ENCODE results near the gene DCLK1.

Gene DCLK1

DNA sequence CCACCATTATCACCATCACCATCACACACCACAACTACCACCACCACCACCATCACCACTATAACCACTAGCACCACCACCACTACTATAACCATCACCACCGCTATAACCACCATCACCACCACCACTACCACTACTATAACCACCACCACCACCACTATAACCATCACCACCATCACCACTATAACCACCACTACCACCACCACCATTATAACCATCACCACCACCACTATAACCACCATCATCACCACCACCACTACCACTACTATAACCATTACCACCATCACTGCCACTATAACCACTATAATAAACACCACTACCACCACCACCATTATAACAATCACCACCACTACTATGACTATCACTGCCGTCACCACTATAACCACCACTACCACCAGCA, 173.2 kb downstream of the DCLK1 start:
- ChIA-PET POLR2A (no interaction called here), CTCF (interaction anchor here (1.4 kb wide), 1 partner anchor 748 kb away, joined by 4 read pairs; no protein-coding TSS in a partner anchor)
- no peak for DNase-seq (ENCODE audit: low read depth, low spot score)
- H3K4me3 ChIP-seq (ENCODE audit: low read depth, low read length), result no peak overlapping the region
- TF ChIP-seq, protein P1, sequence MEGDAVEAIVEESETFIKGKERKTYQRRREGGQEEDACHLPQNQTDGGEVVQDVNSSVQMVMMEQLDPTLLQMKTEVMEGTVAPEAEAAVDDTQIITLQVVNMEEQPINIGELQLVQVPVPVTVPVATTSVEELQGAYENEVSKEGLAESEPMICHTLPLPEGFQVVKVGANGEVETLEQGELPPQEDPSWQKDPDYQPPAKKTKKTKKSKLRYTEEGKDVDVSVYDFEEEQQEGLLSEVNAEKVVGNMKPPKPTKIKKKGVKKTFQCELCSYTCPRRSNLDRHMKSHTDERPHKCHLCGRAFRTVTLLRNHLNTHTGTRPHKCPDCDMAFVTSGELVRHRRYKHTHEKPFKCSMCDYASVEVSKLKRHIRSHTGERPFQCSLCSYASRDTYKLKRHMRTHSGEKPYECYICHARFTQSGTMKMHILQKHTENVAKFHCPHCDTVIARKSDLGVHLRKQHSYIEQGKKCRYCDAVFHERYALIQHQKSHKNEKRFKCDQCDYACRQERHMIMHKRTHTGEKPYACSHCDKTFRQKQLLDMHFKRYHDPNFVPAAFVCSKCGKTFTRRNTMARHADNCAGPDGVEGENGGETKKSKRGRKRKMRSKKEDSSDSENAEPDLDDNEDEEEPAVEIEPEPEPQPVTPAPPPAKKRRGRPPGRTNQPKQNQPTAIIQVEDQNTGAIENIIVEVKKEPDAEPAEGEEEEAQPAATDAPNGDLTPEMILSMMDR (IDR thresholded peaks at IDR 0.05; ENCODE audit: insufficient read depth, low read length, missing control alignments), result no peak

DNA sequence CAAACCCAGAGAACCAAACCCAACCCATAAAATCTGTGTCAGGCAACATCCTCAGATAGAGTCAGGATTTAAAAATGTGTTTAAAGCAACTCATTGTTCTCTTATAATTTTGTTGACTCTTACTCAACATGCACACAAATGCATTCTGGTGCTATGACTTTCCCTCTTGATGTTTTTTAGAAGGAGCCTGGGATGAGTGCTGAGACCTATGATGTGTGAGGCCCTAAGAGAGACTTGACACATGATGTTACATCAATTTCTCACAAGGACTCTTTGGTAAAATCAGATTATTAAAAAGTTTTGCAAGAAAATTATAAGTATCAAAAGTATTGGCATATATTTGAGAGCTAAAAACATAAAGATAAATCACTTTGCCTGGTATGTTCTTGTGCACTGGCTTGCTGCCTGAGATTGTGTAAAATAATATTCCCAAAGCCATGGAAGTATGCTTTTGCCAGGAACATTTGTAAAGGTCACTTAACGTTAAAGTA, 173.9 kb downstream of the DCLK1 start:
- TF ChIP-seq, protein P1 (IDR thresholded peaks at IDR 0.05; ENCODE audit: insufficient read depth, low read length, missing control alignments), result no peak
- ChIA-PET CTCF (no interaction called here), POLR2A (no interaction called here)
- H3K4me3 ChIP-seq (ENCODE audit: low read depth, low read length), result no peak overlapping the region
- no peak for DNase-seq (ENCODE audit: low read depth, low spot score)

DNA sequence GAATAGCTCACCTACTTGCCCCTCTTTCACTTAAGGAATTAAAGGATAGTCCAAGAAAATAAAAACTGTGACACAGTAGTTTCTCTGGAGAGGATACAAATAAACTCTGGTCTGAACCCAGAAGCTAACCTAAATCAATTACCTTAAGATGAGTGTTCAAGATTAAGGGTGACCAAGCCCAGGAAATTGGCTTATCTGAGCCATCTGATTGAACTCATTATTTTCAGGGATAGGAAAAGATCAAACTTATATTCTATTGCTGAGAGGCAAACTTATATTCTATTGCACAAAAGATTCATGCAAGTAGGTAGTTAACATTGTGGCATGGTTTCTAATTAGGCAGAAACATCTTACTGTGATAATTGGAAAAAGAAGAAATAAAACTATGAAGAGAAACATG, 175.1 kb downstream of the DCLK1 start:
- no peak for DNase-seq (ENCODE audit: low read depth, low spot score)
- TF ChIP-seq, protein P1 (IDR thresholded peaks at IDR 0.05; ENCODE audit: insufficient read depth, low read length, missing control alignments), result no peak
- H3K4me3 ChIP-seq (ENCODE audit: low read depth, low read length), result no peak overlapping the region
- CTCF ChIA-PET, result interaction anchor here (2.3 to 3.4 kb wide), 2 partner anchors 122 to 137 kb away, joined by 7 to 36 read pairs; no protein-coding TSS in a partner anchor
- POLR2A ChIA-PET, result no interaction called here

DNA sequence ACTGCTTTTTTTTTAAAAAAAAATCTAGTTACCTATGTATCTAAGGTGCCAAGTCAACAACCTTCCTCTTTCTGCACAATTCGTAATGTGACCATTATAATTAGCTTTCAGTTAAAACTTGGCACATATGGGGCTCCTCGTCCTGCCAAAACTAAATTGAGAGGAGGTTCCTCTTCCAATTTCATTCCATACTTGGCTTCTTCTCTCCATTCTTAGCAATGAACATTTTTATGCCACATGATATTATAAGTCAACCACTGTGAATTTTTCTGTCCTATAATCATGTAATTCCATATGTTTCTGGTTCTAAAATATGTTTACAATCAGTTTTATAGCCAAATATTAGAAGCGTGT, 177.0 kb downstream of the DCLK1 start:
- ChIA-PET CTCF (interaction anchor here (0.6 to 3.4 kb wide), 36 partner anchors 8 to 755 kb away, joined by 3 to 36 read pairs (median 4); no protein-coding TSS in a partner anchor), POLR2A (no interaction called here)
- H3K4me3 ChIP-seq (ENCODE audit: low read depth, low read length), result no peak overlapping the region

DNA sequence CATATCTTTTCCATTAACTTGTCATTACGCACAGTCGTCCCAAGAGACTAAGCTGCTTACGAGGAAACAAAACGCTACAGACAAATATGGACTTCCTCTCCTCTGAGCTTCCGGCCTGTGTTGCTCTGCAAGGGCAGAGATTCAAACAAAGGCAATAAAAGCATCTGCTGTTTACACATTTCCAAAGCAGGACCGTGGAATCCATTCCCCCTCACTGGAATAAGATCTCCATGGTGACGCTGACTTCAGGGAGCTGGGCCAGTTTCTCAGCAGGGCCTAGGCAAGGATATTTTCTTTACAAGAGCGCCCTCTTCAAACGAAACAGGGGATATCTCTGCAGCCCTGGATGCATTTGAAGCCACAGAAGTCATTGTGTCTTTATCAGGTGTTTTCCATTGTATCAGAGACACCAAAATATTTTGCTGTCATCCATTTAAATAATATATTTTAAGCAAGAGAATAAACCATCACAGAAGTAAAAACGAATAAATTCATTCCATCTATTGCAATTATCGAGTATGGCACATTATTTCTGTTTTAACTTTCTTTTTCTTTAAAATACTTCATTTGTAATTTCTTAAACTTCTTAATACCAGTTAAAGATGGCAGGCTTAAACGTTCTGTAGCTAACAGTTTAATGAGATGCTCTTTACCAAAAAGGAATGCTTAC, 177.5 kb downstream of the DCLK1 start:
- DNase-seq (ENCODE audit: low read depth, low spot score), result peak; percentile 64
- peak overlapping the region; percentile 36 for H3K4me3 ChIP-seq (ENCODE audit: low read depth, low read length)
- POLR2A ChIA-PET, result interaction anchor here (0.5 kb wide), 1 partner anchor 94 kb away, joined by 3 read pairs; no protein-coding TSS in a partner anchor
- TF ChIP-seq, protein P1 (IDR thresholded peaks at IDR 0.05; ENCODE audit: insufficient read depth, low read length, missing control alignments), result peak; percentile 69
- CTCF ChIA-PET, result interaction anchor here (0.6 to 3.4 kb wide), 38 partner anchors 9 to 755 kb away, joined by 3 to 36 read pairs (median 4); no protein-coding TSS in a partner anchor

More for the DNA sequence above, 177.0 kb downstream of the DCLK1 start:
- TF ChIP-seq, protein P1 (IDR thresholded peaks at IDR 0.05; ENCODE audit: insufficient read depth, low read length, missing control alignments), result no peak
- no peak for DNase-seq (ENCODE audit: low read depth, low spot score)

DNA sequence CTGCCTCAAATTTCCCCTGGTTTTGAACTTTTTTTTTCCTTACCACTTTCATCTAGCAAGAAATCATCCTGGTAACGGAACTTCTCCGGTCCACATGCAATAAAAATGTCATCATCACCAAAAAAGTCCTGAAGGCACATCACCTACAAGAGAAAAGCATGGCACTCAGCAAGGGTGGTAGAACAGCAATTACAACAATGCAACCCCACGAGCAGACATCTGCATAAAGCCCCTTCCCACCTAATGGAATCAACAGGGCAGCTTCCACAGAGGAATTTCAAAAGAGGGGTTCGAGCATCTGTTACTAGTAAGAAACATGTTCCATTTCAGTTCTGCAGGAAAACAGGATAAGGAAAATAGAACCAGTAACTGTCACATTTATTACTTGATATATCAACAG, 183.9 kb downstream of the DCLK1 start:
- ChIA-PET POLR2A (no interaction called here), CTCF (no interaction called here)
- H3K4me3 ChIP-seq (ENCODE audit: low read depth, low read length), result no peak overlapping the region
- TF ChIP-seq, protein P1 (IDR thresholded peaks at IDR 0.05; ENCODE audit: insufficient read depth, low read length, missing control alignments), result no peak
- DNase-seq (ENCODE audit: low read depth, low spot score), result no peak
